ENCODE results near the gene SATB2.

DNA sequence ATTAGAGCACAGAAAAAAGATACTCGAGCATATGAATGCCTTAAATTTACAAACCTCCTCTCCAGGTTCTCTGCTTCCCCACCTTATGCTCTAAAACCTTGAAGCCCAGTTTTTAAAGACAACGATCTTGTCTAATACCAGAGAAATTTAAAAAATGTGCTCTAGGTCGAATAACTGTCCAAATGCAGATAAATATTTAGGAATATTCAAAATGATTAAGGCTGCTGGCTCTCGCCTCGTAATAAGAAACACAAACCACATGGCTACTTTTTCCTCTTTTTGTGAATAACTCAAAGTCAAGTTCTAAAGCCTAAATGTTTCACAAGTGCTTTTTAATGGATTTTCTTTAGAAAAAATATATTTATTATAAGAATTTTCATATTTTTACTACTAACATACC lies 101.3 kb downstream of the SATB2 start:
- no peak for TF ChIP-seq POLR2AphosphoS5 (IDR thresholded peaks at IDR 0.05)
- TF ChIP-seq, protein P1, sequence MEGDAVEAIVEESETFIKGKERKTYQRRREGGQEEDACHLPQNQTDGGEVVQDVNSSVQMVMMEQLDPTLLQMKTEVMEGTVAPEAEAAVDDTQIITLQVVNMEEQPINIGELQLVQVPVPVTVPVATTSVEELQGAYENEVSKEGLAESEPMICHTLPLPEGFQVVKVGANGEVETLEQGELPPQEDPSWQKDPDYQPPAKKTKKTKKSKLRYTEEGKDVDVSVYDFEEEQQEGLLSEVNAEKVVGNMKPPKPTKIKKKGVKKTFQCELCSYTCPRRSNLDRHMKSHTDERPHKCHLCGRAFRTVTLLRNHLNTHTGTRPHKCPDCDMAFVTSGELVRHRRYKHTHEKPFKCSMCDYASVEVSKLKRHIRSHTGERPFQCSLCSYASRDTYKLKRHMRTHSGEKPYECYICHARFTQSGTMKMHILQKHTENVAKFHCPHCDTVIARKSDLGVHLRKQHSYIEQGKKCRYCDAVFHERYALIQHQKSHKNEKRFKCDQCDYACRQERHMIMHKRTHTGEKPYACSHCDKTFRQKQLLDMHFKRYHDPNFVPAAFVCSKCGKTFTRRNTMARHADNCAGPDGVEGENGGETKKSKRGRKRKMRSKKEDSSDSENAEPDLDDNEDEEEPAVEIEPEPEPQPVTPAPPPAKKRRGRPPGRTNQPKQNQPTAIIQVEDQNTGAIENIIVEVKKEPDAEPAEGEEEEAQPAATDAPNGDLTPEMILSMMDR (IDR thresholded peaks at IDR 0.05), result no peak
- TF ChIP-seq POLR2A (IDR thresholded peaks at IDR 0.05), result no peak

Data from breast epithelium (tissue), 3 donors.